Brain microvascular endothelial cell (primary cell): ENCODE data around the gene ROR1.

Experiments
- DNase-seq: peaks from one replicate; pipeline ENCODE4 v3.0.0-alpha.2; 2020
- H3K27ac ChIP-seq: fragments of 250-450 bp; sonication (Bioruptor Pico); 2 replicates; pipeline ENCODE4 v1.5.1; 2020; ENCODE audit warnings: mild to moderate bottlenecking, moderate library complexity
- H3K27me3 ChIP-seq: fragments of 250-450 bp; sonication (Bioruptor Pico); replicated peaks from 2 replicates; pipeline ENCODE4 v1.5.1; 2020; ENCODE audit warnings: mild to moderate bottlenecking
- H3K36me3 ChIP-seq: fragments of 250-450 bp; sonication (Bioruptor Pico); replicated peaks from 2 replicates; pipeline ENCODE4 v1.5.1; 2020; ENCODE audit warnings: mild to moderate bottlenecking
- H3K4me3 ChIP-seq: 2 replicates; pipeline ENCODE4 v1.5.1; 2011; ENCODE audit warnings: low read depth, mild to moderate bottlenecking, control low read depth, low read length, moderate library complexity
- CTCF ChIP-seq: IDR thresholded peaks from 2 replicates; pipeline ENCODE4 v1.5.1; 2011; ENCODE audit warnings: low read depth, mild to moderate bottlenecking, moderate library complexity, low read length, control low read depth, inconsistent platforms; ENCODE audit errors: missing control alignments
- in situ Hi-C: cut with HindIII; loops from 2 replicates; pipeline ENCODE4 v1.10.0; 2017; ENCODE audit warnings: low sequenced_read_pairs, low pct_ligation_motif_present

The ROR1 gene

DNA sequence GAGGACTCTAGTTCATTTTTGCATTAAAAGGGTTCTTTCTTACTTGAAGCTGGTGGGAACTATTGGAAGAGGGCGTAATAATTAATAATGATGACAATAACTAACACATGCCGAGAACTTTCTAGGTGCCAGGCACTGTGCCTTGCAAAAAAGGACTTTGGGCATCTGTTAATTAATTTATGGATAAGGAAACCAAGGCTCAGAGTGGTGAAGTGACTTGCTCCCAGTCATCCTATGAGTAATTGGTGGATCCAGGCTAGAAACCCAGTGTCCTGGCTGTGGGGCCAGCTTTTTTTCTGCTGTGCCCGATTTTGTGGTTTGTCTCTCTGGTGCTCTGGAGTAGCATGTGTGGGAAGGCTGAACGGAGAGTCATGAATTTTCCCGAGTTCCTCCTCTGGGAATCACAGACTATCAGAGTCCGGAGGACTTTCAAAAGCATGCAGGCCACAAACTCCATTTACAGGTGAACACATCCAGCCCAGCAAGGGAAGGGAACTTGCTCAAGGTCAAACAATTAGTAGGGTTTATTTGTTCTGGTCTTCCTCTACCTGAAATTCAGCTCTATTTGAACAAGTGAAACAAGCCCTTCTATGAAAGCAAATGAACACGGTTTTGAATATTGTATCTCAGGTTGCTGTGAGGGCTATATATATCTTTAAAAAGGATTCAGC, 23.4 kb downstream of the ROR1 start:
- DNase-seq: no peak
- in situ Hi-C loops: no loop called here
- Histone ChIP-seq H3K4me3 (no peak overlapping the region), H3K27me3 (no peaks in the 10 kb centered on the region), H3K36me3 (no peaks in the 10 kb centered on the region), H3K27ac (no peak overlapping the region)
- no peak for TF ChIP-seq CTCF

DNA sequence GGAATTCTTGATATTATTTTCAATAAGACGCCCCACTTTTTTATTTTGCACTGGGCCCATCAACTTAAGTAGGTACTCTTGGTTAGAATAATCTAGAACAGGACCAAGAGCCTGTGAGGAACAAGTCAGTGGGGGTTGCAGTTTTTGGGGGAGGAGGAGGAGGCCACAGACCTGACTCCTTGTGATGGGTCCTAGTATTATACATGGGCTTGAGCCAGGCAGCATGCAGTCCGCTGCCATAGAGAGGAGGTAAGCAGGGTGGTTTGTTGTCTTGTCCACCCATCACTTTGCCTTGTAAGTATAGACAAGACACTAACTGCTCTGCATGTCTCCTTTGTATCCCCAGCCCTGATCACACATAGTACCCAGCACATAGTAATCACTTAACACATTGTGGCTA, 24.5 kb downstream of the ROR1 start:
- no peaks in the 10 kb centered on the region for H3K27me3 ChIP-seq
- TF ChIP-seq CTCF: no peak
- DNase-seq: no peak
- in situ Hi-C loops: no loop called here
- no peaks in the 10 kb centered on the region for H3K36me3 ChIP-seq
- H3K4me3 ChIP-seq: no peak overlapping the region
- no peak overlapping the region for H3K27ac ChIP-seq

- no peak overlapping the region for H3K4me3 ChIP-seq
- no peak for DNase-seq
- in situ Hi-C loops: no loop called here
These were observed 25.5 kb downstream of the ROR1 start for GRCh38 chr1:63799307-63799706.

DNA sequence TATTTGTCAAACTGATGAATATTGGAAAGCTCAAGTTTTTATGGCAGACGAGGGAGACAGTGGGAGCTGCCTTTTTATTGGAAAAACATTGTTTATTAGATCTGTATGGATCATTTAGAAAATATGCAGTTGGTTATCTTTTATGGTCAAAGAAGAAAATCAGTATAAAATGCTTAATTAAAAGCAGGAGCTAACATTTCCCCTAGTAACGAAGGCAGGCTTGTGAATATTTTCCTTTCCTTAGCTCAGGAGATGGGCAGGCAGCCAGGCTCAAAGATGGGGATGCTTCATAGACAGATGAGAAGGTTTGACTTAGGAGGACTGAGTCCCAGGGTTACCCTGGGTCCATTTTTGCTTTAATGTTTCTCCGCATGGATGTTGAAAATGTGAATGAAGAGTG, 26.0 kb downstream of the ROR1 start:
- no peak for TF ChIP-seq CTCF
- in situ Hi-C loops: no loop called here
- H3K27ac ChIP-seq: no peak overlapping the region
- H3K4me3 ChIP-seq: no peak overlapping the region
- DNase-seq: no peak
- no peaks in the 10 kb centered on the region for H3K27me3 ChIP-seq
- H3K36me3 ChIP-seq: no peaks in the 10 kb centered on the region

More at GRCh38 chr1:63799307-63799706, 25.5 kb downstream of the ROR1 start:
- no peak for TF ChIP-seq CTCF
- H3K36me3 ChIP-seq: no peaks in the 10 kb centered on the region
- no peak overlapping the region for H3K27ac ChIP-seq
- no peaks in the 10 kb centered on the region for H3K27me3 ChIP-seq

DNA sequence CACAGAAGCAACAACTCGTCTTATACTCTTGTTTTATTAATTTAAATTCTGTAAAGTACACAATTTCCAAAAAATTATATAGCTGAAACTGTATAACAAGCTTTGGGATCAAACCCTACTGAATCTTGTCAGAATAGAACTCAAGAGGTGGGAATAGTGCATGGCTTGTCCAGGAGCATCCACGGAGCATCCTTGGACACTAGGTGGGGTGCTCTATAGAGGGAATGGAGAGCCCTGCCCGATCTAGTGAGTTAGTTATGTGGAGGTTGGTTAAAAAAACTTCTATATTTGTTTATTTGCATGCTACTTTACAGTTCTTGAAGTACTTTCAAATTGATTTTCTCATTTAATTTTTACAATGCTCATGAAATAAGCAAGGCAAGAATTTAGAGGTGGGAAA, 28.3 kb downstream of the ROR1 start:
- TF ChIP-seq CTCF: peak; percentile 37
- no peak for DNase-seq
- Histone ChIP-seq H3K36me3 (no peaks in the 10 kb centered on the region), H3K27me3 (no peaks in the 10 kb centered on the region), H3K27ac (no peak overlapping the region), H3K4me3 (no peak overlapping the region)
- in situ Hi-C loops: no loop called here
